HEK293 (cell line): Measurements from ENCODE around the gene AQP12A.

ENCODE experiments used
- CTCF ChIA-PET: fragments of 350-600 bp; formaldehyde crosslinking; extraction: SDS; loops from one replicate; lab custom pipeline; 2021; ENCODE audit warnings: antibody characterized with exemption; lab: Yijun Ruan, JAX
- POLR2A ChIA-PET: fragments of 300-600 bp; formaldehyde crosslinking; extraction: SDS; loops from one replicate; lab custom pipeline; 2020; ENCODE audit warnings: antibody characterized with exemption, inconsistent platforms; lab: Yijun Ruan, JAX
- H3K27ac ChIP-seq: fragments of 200-500 bp; sonication (Bioruptor generic); 2 replicates; pipeline ENCODE4 v1.5.1; 2014; ENCODE audit warnings: low read depth, low read length, control low read depth, inconsistent platforms; ENCODE audit errors: extremely low read depth
- H3K36me3 ChIP-seq, 2 experiments: fragments of 200-500 bp in 1 of 2; sonication (Bioruptor generic) in 1 of 2; 1 replicate in 1 of 2; 2 replicates in 1 of 2; pipeline ENCODE4 v1.5.1; 2014 to 2017; ENCODE audit warnings: inconsistent platforms in 2 of 2, low read length in 2 of 2; ENCODE audit not compliant: control insufficient read depth in 2 of 2, insufficient read depth in 1 of 2
- H3K4me1 ChIP-seq: fragments of 200-500 bp; sonication (Bioruptor generic); 2 replicates; pipeline ENCODE4 v1.5.1; 2014; ENCODE audit warnings: mild to moderate bottlenecking, low read length, inconsistent platforms; ENCODE audit not compliant: control insufficient read depth, insufficient read depth
- H3K4me3 ChIP-seq: 2 replicates; pipeline ENCODE4 v1.5.1; 2011; ENCODE audit warnings: low read depth, mild to moderate bottlenecking, control low read depth, low read length, moderate library complexity
- H3K9me3 ChIP-seq: fragments of 200-500 bp; sonication (Bioruptor generic); 2 replicates; pipeline ENCODE4 v1.5.1; 2014; ENCODE audit warnings: low read depth, low read length, inconsistent platforms; ENCODE audit not compliant: control insufficient read depth, insufficient read depth
- ATF2 ChIP-seq: fragments of 450-650 bp; formaldehyde crosslinking; IDR thresholded peaks from 2 replicates; pipeline ENCODE4 v1.5.1; 2016; ENCODE audit warnings: missing biosample characterization, missing genetic modification characterization, low read depth
- GLIS2 ChIP-seq: fragments of 450-650 bp; formaldehyde crosslinking; IDR thresholded peaks from 2 replicates; pipeline ENCODE4 v1.5.1; 2016; ENCODE audit warnings: missing biosample characterization, missing genetic modification characterization
- HIC1 ChIP-seq: fragments of 450-650 bp; formaldehyde crosslinking; IDR thresholded peaks from 2 replicates; pipeline ENCODE4 v1.5.1; 2016; ENCODE audit warnings: missing biosample characterization, missing genetic modification characterization
- KLF16 ChIP-seq: fragments of 450-650 bp; formaldehyde crosslinking; IDR thresholded peaks from 2 replicates; pipeline ENCODE4 v1.5.1; 2017; ENCODE audit warnings: missing biosample characterization, missing genetic modification characterization
- PRDM10 ChIP-seq: fragments of 450-650 bp; formaldehyde crosslinking; IDR thresholded peaks from 2 replicates; pipeline ENCODE4 v1.5.1; 2016; ENCODE audit warnings: missing biosample characterization, missing genetic modification characterization
- SP2 ChIP-seq: fragments of 450-650 bp; formaldehyde crosslinking; IDR thresholded peaks from 2 replicates; pipeline ENCODE4 v1.5.1; 2016; ENCODE audit warnings: missing biosample characterization, missing genetic modification characterization
- ZNF10 ChIP-seq: fragments of 450-650 bp; formaldehyde crosslinking; IDR thresholded peaks from 2 replicates; pipeline ENCODE4 v1.5.1; 2017; ENCODE audit warnings: missing biosample characterization, missing genetic modification characterization
- ZNF114 ChIP-seq: fragments of 450-650 bp; formaldehyde crosslinking; IDR thresholded peaks from 2 replicates; pipeline ENCODE4 v1.5.0; 2017; ENCODE audit warnings: missing biosample characterization, missing genetic modification characterization
- ZNF133 ChIP-seq: fragments of 450-650 bp; formaldehyde crosslinking; IDR thresholded peaks from 2 replicates; pipeline ENCODE4 v1.5.1; 2016; ENCODE audit warnings: missing biosample characterization, missing genetic modification characterization
- ZNF26 ChIP-seq: fragments of 450-650 bp; formaldehyde crosslinking; IDR thresholded peaks from 2 replicates; pipeline ENCODE4 v1.5.1; 2016; ENCODE audit warnings: missing biosample characterization, missing genetic modification characterization
- ZNF280D ChIP-seq: fragments of 450-650 bp; formaldehyde crosslinking; IDR thresholded peaks from 2 replicates; pipeline ENCODE4 v1.5.1; 2016; ENCODE audit warnings: missing biosample characterization, missing genetic modification characterization
- ZNF311 ChIP-seq: fragments of 450-650 bp; formaldehyde crosslinking; IDR thresholded peaks from 2 replicates; pipeline ENCODE4 v1.5.1; 2017; ENCODE audit warnings: missing biosample characterization, missing genetic modification characterization, borderline replicate concordance
- ZNF37A ChIP-seq: fragments of 450-650 bp; IDR thresholded peaks from 2 replicates; pipeline ENCODE4 v1.5.1; 2018; ENCODE audit warnings: missing biosample characterization, missing genetic modification characterization
- ZNF473 ChIP-seq: fragments of 450-650 bp; formaldehyde crosslinking; IDR thresholded peaks from 2 replicates; pipeline ENCODE4 v1.5.1; 2017; ENCODE audit warnings: missing biosample characterization, missing genetic modification characterization
- ZNF48 ChIP-seq: fragments of 450-650 bp; formaldehyde crosslinking; IDR thresholded peaks from 2 replicates; pipeline ENCODE4 v1.5.1; 2016; ENCODE audit warnings: missing biosample characterization, missing genetic modification characterization
- ZNF510 ChIP-seq: fragments of 450-650 bp; formaldehyde crosslinking; IDR thresholded peaks from 2 replicates; pipeline ENCODE4 v1.5.1; 2018; ENCODE audit warnings: mild to moderate bottlenecking, missing genetic modification characterization, missing biosample characterization; ENCODE audit not compliant: insufficient replicate concordance
- ZSCAN4 ChIP-seq: fragments of 450-650 bp; formaldehyde crosslinking; IDR thresholded peaks from 2 replicates; pipeline ENCODE4 v1.5.1; 2017; ENCODE audit warnings: missing biosample characterization, missing genetic modification characterization

The AQP12A gene

GRCh38 chr2:240687045-240687740 is 4.5 kb upstream of the AQP12A start:
- CTCF ChIA-PET = interaction anchor here (0.5 to 1.3 kb wide), 2 partner anchors 94 to 173 kb away, joined by 3 to 4 read pairs; no protein-coding TSS in a partner anchor
- Histone ChIP-seq H3K4me3 (no peak overlapping the region), H3K4me1 (no peaks in the 10 kb centered on the region), H3K27ac (no peak overlapping the region), H3K36me3 (no peaks in the 10 kb centered on the region)
- no peak for TF ChIP-seq ZNF10 (tag by site-specific recombination)
- no peak for TF ChIP-seq ATF2 (tag by site-specific recombination)
- no peak for TF ChIP-seq HIC1 (tag by site-specific recombination)
- TF ChIP-seq ZNF114 (tag by site-specific recombination) = no peak
- TF ChIP-seq ZNF510 (tag by site-specific recombination) = no peak
- TF ChIP-seq, all 188 proteins: peak for 0
- POLR2A ChIA-PET = no interaction called here
- H3K9me3 ChIP-seq = no peaks in the 10 kb centered on the region

- Histone ChIP-seq H3K4me3 (no peak overlapping the region), H3K4me1 (no peaks in the 10 kb centered on the region), H3K9me3 (no peaks in the 10 kb centered on the region), H3K27ac (no peak overlapping the region), H3K36me3 (no peaks in the 10 kb centered on the region)
- ChIA-PET POLR2A (no interaction called here), CTCF (interaction anchor here (0.5 to 1.3 kb wide), 2 partner anchors 93 to 174 kb away, joined by 3 to 4 read pairs; no protein-coding TSS in a partner anchor)
- TF ChIP-seq ZNF48 (tag by site-specific recombination) (no peak), KLF16 (no peak), ZNF311 (tag by site-specific recombination) (no peak), ZNF114 (tag by site-specific recombination) (no peak), GLIS2 (tag by site-specific recombination) (no peak), ZNF473 (tag by site-specific recombination) (no peak), ZNF37A (tag by site-specific recombination) (no peak), SP2 (tag by site-specific recombination) (no peak), ZNF26 (tag by site-specific recombination) (no peak), PRDM10 (tag by site-specific recombination) (no peak), ZNF280D (tag by site-specific recombination) (no peak), ZNF133 (tag by site-specific recombination) (no peak), ZSCAN4 (no peak)
Observed at GRCh38 chr2:240687741-240688552, 3.7 kb upstream of the AQP12A start.
